MG63 (cell line): ENCODE results near the gene ARHGDIG. TPM values are rescaled to one million over a fixed set of nuclear protein-coding genes. Genes with fewer than 3 reads are reported as not detected.

Experiments
- DNase-seq: peaks from one replicate; pipeline ENCODE4 v3.0.0-alpha.2; 2020
- H3K27me3 ChIP-seq: fragments of 250-450 bp; sonication (Bioruptor Pico); 2 replicates; pipeline ENCODE4 v1.5.1; 2020; ENCODE audit warnings: mild to moderate bottlenecking, moderate library complexity
- H3K36me3 ChIP-seq: fragments of 250-450 bp; sonication (Bioruptor Pico); 2 replicates; pipeline ENCODE4 v1.5.1; 2020; ENCODE audit warnings: mild to moderate bottlenecking, moderate library complexity
- H3K4me3 ChIP-seq: fragments of 250-450 bp; sonication (Bioruptor Pico); 2 replicates; pipeline ENCODE4 v1.5.1; 2020; ENCODE audit warnings: mild to moderate bottlenecking, moderate library complexity
- H3K9me3 ChIP-seq: fragments of 250-450 bp; sonication (Bioruptor Pico); 2 replicates; pipeline ENCODE4 v1.5.1; 2020; ENCODE audit warnings: mild to moderate bottlenecking, moderate library complexity
- total RNA-seq: library from RNA; depleted of rRNA; stranded (reverse); fragments of >200 nt; shearing (Covaris generic); gene quantifications from 2 replicates; pipeline ENCODE4 v1.2.3, GENCODE V29; 2014; ENCODE audit warnings: low replicate concordance

ARHGDIG gene
- total RNA-seq, 1 experiment from 2014 or later = 5.9 TPM

DNA sequence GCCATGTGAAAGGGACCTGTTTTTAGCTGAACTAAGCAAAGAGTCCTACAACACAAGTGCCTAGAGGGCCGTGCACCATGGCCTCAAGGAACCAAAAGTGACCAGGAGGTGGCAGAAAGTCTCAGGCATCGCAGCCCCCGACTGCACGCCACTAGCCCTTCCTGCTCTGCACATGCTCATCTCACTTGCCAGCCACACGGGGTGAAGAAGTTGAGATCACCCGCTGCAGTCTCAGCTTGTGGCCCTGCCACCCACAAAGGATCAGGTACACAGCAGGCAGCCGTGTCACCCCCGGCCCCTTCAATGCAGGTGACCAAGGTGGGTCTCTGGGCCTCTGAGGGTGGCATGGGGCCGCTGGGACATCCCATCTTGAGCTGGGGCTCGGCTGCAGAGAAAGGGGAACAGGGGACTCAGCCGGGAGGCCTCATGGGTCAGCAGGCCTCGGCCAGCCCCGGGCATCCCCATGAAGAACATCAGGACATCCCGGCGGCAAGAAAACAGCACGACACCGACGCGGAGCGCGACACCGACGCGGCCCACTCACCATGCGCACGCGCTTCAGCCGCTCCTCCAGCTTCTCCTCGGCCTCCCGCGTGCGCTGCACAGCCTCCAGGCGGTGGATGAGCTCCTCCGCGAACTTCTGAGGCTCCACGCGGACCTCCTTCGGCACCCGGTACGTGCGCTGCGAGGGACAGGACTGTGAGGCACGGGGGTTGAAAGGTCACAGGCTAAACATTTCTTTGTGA lies 23.5 kb downstream of the ARHGDIG start:
- Histone ChIP-seq H3K27me3 (no peaks in the 10 kb centered on the region), H3K4me3 (no peak overlapping the region), H3K36me3 (peaks cover 54% of the 10 kb centered on the region), H3K9me3 (no peaks in the 10 kb centered on the region)
- no peak for DNase-seq

DNA sequence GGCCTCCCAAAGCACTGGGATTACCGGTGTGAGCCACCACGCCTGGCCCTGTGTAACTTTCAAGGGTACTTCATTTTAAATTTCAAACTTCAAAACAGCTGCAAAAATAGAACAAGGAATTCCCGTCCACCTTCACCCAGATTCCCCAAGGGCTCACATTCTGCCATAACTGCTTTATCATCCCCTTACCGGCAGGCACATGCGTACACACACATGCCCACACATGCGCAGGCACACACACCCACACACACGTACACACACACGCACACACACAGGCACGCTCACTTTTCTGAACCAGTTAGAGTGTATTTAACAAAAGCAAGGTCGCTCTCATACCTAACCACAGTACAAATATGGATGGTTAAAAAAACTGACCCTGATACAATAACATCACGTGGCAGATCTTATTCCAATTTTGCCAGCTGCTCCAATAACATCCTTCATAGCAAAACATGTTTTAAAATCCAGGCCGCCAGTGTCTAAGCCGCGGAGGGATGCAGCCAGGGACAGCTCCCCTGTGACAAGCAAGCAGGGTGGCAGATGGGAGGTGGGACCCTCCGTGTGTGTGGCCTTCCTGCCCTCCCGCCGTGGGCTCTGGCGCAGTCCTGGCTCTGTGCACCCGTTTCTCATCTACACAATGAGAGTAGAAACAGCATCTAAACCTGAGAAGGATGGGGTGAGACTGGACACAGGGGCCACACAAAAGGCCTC lies 25.7 kb downstream of the ARHGDIG start:
- H3K27me3 ChIP-seq = no peaks in the 10 kb centered on the region
- no peak for DNase-seq
- no peaks in the 10 kb centered on the region for H3K9me3 ChIP-seq
- no peak overlapping the region for H3K4me3 ChIP-seq
- H3K36me3 ChIP-seq = peaks cover 55% of the 10 kb centered on the region

DNA sequence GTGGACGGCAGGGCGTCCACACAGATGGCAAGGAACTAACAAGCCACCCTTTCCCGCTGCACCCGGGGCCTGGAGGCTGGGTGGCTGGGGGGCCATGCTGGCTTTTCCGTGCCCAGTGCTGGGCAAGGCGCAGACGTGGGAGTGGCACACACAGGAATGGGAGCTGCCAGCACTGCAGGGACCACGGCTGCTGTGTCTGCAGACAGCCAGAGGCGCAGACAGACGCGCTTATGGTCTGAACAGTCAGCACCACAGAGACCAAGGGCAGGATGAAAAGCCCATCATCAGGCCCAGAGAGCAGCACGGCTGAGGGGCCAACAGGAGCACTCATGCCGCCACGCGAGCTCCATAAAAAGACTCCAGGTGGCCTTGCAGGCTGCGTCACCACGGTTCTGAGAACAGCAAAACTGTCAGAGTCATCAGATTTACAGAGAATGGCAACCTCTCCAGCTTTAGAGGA lies 26.6 kb downstream of the ARHGDIG start:
- no peaks in the 10 kb centered on the region for H3K27me3 ChIP-seq
- H3K9me3 ChIP-seq = no peaks in the 10 kb centered on the region
- no peak overlapping the region for H3K4me3 ChIP-seq
- H3K36me3 ChIP-seq = peaks cover 58% of the 10 kb centered on the region
- no peak for DNase-seq

DNA sequence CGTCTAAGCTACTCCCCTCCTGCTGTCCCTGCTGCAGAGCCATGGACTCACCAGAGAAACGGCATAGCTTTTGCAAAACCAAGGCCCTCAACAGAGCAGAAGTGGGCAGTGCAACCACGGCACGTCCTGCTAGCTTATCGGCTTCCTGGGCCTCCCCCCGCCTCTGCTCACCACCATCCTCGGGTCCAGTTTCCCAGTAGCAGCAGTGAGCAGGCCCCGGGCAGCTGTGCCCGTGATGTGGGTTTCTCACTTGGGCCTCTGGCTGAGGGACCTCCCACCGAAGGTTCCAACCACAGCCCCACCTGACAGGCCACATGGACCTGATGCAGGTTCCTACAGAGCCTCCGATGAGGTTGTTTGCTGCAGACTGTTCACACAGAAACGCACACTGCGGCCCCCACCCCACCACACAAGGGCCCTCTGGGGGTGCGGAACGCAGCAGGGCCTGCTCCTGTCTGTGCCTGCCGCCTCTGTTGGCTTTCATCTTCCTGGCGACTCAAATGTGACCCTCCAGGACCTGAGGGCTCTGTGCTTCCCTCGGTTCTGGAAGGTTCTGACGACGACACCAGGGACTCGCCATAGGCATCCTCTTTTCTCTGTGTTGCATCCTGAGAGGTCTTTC lies 27.4 kb downstream of the ARHGDIG start:
- DNase-seq = no peak
- no peak overlapping the region for H3K4me3 ChIP-seq

DNA sequence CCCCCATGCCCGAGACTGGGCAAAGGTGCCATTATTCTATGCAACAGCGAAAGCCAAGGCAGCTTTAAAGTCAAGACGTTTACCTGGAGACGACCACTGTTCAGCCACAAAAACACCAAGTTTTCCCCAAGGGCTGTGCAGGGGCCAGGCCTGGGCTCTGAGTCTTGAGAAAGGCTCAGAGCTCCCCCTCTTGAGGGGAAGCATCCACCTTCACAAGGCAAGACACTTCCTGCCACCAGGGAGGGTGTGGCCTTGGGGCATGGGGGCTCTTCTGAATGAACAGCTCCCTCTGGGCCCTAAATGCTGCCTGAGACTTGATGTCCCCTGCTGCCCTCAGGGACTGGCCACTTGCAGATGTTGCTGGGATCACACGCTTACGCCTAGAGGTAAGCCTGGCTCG lies 29.1 kb downstream of the ARHGDIG start:
- Histone ChIP-seq H3K9me3 (no peaks in the 10 kb centered on the region), H3K4me3 (no peak overlapping the region), H3K27me3 (no peaks in the 10 kb centered on the region), H3K36me3 (peaks cover 67% of the 10 kb centered on the region)
- no peak for DNase-seq

More for the DNA sequence above, 27.4 kb downstream of the ARHGDIG start:
- H3K27me3 ChIP-seq = no peaks in the 10 kb centered on the region
- H3K36me3 ChIP-seq = peaks cover 57% of the 10 kb centered on the region
- no peaks in the 10 kb centered on the region for H3K9me3 ChIP-seq

DNA sequence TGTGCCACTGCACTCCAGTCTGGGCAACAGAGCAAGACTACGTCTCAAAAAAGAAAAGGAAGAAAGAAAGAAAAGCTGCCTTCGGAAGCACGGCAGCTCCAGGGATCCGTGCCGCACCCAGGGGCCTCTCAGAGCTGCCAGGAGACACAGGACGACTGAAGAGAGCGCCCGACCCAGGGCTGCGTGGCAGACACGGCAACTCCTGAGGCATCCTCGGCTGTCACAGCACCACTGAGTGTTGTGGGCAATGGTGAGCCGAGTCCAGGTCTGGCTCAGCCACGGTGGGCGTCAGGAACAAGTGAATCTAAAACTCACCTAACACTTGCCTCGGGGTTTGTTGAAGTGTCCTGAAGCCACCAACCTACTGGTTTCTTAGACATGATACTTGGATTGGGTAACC lies 31.3 kb downstream of the ARHGDIG start:
- Histone ChIP-seq H3K4me3 (no peak overlapping the region), H3K36me3 (peaks cover 61% of the 10 kb centered on the region)
- DNase-seq = no peak

DNA sequence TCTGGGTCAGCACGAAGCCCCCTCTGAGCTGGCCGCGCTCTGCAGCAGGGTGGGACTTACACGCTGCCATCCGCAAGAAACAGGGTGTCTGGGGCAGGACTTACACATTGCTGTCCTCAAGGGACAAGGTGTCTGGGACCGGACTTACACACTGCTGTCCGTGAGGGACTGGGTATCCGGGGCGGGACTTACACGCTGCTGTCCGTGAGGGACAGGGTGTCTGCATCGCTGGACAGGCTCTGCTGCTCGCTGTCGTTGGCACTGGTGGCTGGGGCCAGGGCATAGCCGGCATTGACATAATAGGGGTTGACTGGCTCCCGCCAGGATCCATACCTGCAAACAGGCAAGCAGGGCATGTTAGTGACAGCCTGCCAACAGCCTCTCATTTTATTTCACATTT lies 34.0 kb downstream of the ARHGDIG start:
- no peak for DNase-seq

More for the DNA sequence above, 31.3 kb downstream of the ARHGDIG start:
- H3K9me3 ChIP-seq = no peaks in the 10 kb centered on the region
- H3K27me3 ChIP-seq = no peaks in the 10 kb centered on the region

DNA sequence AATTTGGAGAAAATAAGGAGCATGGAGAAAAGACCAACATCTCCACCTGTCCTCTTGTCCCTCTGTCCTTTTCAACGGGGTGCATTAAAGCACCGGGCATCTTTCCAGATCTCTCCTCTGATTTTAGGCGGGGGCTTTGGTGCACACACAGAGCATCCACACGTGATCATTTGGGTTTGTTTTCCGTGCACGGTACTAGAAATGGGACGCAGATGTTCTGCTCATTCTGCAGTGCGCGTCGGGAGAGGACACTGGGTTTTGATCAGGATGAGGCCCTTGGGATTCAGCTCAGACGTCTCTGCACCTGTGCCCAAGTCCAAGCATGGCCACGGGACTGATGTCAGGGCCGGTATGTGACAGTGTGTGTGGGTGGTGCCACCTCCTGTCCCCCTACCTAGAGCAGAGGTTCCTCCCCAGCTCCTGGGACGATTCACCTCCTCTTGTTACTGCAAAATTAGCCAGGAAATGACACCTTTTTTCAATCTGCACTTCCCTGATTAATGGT lies 34.5 kb downstream of the ARHGDIG start:
- H3K36me3 ChIP-seq = peaks cover 57% of the 10 kb centered on the region
- H3K4me3 ChIP-seq = no peak overlapping the region
- no peak for DNase-seq
- H3K27me3 ChIP-seq = no peaks in the 10 kb centered on the region
- no peaks in the 10 kb centered on the region for H3K9me3 ChIP-seq

More for the DNA sequence above, 34.0 kb downstream of the ARHGDIG start:
- Histone ChIP-seq H3K36me3 (peaks cover 59% of the 10 kb centered on the region), H3K27me3 (no peaks in the 10 kb centered on the region), H3K9me3 (no peaks in the 10 kb centered on the region), H3K4me3 (no peak overlapping the region)

DNA sequence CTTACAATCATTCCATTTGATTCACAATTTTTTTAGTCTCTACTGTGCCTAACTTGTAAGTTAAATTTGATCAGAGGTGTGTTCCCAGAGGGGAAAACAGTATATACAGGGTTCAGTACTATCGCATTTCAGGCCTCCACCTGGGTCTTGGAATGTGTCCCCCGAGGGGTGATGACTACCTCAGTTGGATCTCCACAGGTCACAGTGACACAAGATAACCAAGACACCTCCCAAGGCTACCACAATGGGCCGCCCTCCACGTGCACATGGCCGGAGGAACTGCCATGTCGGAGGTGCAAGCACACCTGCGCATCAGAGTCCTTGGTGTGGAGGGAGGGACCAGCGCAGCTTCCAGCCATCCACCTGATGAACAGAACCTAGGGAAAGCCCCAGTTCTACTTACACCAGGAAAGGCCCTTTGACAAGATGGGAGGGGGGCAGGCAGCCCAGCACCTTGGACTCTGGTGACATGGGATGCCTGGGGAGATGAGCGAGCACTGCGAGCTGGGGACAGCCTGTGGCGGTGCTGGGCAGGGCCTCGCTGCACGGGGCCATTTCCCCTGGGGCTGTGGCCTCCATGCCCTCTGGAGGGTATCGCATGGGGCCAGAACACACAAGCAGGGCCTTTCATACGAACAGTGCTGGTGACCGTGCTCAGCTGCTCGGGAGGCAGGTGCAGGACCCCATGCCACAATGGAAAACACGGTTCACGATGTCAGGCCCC lies 36.5 kb downstream of the ARHGDIG start:
- Histone ChIP-seq H3K9me3 (no peaks in the 10 kb centered on the region), H3K36me3 (peaks cover 56% of the 10 kb centered on the region), H3K27me3 (no peaks in the 10 kb centered on the region), H3K4me3 (no peak overlapping the region)
- no peak for DNase-seq

DNA sequence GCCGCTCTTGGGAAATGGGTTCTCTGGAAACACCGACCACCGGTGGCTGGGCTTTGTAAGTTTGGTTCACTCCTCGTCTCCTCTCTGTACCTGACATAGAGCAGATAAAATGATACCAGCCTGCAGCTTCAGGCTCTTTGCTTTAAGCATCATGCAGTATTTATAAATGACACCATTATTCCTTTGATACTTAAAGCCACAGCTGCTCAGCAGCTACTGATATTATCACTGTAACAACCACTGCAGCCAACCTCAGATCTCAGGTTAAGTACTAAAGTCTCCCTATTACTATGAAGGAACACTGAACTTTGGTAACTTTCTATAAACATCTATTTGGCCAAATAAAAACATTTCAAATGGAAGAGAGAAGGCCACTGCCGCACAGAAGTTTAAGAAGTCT lies 37.2 kb downstream of the ARHGDIG start:
- H3K27me3 ChIP-seq = no peaks in the 10 kb centered on the region
- H3K36me3 ChIP-seq = peaks cover 50% of the 10 kb centered on the region
- DNase-seq = no peak
- no peak overlapping the region for H3K4me3 ChIP-seq
- no peaks in the 10 kb centered on the region for H3K9me3 ChIP-seq

DNA sequence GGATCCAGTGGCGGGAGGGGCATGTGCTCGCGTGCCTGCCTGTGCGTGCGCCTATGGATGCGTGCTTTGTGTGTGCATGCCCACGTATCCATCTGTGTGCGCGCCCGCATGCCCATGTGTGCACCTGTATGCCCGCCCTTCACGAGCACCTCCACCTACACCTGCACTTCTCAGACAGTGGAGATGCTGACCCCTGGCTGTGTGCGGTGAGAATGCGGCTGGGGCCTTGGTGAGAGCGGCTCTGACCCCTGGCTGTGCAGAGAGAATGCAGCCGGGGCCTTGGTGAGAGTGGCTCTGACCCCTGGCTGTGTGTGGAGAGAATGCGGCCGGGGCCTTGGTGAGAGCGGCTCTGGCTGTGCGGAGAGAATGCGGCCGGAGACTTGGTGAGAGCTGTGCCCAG lies 38.2 kb downstream of the ARHGDIG start:
- peaks cover 40% of the 10 kb centered on the region for H3K36me3 ChIP-seq
- H3K4me3 ChIP-seq = no peak overlapping the region
- no peak for DNase-seq

DNA sequence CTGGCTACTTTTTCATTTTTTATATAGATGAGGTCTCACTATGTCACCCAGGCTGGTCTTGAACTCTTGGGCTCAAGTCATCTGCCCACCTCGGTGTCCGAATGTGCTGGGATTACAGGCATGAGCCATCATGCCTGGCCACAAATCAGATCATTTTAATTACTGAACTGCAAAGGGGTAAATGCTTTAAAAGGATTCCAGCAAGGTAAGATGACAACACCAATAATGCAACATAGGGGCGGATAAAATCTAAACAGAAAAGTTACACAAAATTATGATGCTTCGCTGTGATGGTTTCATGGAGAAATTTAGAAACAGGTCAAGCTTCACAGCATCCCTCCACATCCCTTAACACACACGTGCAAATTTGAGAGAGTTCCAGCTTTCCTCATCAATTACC lies 39.8 kb downstream of the ARHGDIG start:
- Histone ChIP-seq H3K27me3 (no peaks in the 10 kb centered on the region), H3K4me3 (no peak overlapping the region), H3K36me3 (peaks cover 30% of the 10 kb centered on the region), H3K9me3 (no peaks in the 10 kb centered on the region)
- DNase-seq = no peak

More for the DNA sequence above, 38.2 kb downstream of the ARHGDIG start:
- H3K27me3 ChIP-seq = no peaks in the 10 kb centered on the region
- no peaks in the 10 kb centered on the region for H3K9me3 ChIP-seq

DNA sequence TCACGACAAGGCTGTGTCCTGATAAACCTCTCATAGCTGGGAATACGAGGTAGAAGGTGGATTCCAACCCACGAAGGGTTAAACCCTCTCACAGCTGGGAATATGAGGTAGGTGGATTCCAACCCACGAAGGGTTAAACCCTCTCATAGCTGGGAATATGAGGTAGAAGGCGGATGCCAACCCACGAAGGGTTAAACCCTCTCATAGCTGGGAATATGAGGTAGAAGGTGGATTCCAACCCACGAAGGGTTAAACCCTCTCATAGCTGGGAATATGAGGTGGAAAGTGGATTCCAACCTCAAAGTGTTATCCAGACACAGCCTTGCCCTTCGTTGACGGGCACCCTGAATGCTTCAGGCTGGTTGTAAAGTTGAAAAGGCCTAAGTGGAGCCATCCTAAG lies 41.1 kb downstream of the ARHGDIG start:
- H3K36me3 ChIP-seq = peaks cover 35% of the 10 kb centered on the region
- no peak for DNase-seq
- H3K4me3 ChIP-seq = no peak overlapping the region
- H3K9me3 ChIP-seq = no peaks in the 10 kb centered on the region
- H3K27me3 ChIP-seq = no peaks in the 10 kb centered on the region

DNA sequence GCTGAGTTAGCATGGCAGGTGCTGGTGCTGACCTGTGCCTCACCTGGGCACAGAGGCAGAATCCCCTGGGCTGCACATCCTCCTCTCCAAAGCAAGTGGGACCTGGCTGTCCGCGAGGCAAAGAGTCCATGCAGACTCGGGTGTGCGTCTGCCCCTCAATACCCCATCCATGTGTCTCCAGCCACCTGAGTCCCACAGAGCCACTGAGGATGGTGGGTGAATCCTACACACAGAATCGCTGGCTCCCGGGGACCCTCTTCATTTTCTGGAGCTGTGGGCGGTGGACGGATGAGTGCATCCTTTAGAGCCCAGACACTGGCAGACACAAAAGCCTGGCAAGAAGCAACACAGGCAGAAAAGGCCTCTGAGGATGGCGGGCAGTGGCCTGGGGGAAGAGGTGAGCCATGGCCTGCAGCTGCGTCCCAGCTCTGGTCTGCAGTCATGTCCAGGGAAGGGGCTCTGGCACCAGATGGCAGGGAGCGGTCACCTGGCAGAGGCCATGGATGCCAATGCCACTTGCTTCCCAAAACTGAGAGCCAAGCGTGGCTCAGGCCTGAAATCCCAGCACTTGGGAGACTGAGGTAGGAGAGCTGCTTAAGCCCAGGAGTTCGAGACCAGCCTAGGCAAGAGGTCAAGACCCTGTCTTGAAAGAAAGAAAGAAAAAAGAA lies 42.2 kb downstream of the ARHGDIG start:
- Histone ChIP-seq H3K36me3 (peaks cover 33% of the 10 kb centered on the region), H3K9me3 (no peaks in the 10 kb centered on the region), H3K4me3 (no peak overlapping the region), H3K27me3 (no peaks in the 10 kb centered on the region)
- DNase-seq = no peak

DNA sequence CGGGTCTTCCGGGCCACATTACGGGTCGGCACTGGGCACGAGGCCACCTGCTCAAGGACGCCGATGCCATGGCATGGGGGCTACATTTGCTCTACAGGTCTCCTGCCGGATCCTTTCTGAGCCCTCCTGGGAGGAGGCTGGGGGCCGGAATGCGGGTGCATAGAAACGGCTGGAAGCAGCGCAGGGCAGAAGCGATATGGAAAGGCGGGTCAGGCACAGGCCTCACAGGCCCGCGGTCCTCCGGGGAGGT lies 43.7 kb downstream of the ARHGDIG start:
- Histone ChIP-seq H3K36me3 (peaks cover 19% of the 10 kb centered on the region), H3K27me3 (no peaks in the 10 kb centered on the region), H3K9me3 (no peaks in the 10 kb centered on the region), H3K4me3 (no peak overlapping the region)
- DNase-seq = no peak

DNA sequence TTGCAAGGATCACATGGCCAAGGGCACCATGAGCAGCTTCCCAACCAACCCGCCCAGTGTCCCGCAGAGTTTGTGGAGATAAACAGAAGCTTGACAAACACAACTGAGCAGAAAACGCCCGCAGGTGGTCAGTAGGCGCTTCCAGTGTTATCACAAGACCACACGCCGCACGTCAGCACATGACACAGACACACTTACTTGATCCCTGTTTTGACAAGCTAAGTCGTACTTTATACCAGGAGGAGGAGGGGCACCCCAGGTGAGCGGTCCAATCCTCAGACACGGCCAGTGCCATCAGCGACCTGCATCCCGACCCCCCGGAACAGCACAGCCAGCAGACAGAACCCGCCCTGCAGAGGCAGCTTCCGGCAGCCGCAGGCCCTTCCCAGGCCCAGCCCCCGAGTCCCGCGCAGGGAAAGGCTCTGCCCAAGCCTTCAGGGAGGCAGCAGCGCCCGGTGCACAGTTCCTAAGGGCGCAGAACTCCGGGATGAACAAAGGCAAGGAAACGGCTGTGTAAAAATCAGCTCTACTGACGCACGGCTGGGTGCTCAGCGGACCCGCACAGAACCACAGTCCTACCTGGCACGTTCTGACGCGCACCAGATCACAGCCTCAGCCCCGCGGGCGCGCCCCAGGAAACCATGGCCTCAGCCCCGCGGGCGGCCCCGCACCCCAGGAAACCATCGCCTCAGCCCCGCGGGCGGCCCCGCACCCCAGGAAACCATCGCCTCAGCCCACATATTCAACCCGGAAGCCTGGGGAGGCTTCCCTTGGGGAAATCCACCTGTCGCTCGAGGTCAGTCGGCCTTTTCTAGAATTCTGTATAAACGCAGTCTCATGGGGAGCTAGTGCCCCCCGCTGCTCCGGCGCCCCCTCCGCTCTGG lies 44.3 kb downstream of the ARHGDIG start:
- no peak for DNase-seq
- Histone ChIP-seq H3K27me3 (no peaks in the 10 kb centered on the region), H3K9me3 (no peaks in the 10 kb centered on the region), H3K4me3 (no peak overlapping the region), H3K36me3 (peaks cover 17% of the 10 kb centered on the region)
